HUES6 (cell line): ENCODE measurements around the gene ATP13A3.

Experiments used
- H3K27ac ChIP-seq: 2 replicates; pipeline ENCODE4 v1.7.0; 2013; ENCODE audit warnings: low read depth, mild to moderate bottlenecking, low read length, inconsistent platforms
- H3K27me3 ChIP-seq: 2 replicates; pipeline ENCODE4 v1.6.1; 2013; ENCODE audit warnings: low read length; ENCODE audit not compliant: control insufficient read depth, insufficient read depth
- H3K36me3 ChIP-seq: 2 replicates; pipeline ENCODE4 v1.6.1; 2013; ENCODE audit warnings: low read length; ENCODE audit not compliant: control insufficient read depth, insufficient read depth
- H3K4me1 ChIP-seq: 2 replicates; pipeline ENCODE4 v1.6.1; 2013; ENCODE audit warnings: low read length; ENCODE audit not compliant: control insufficient read depth, insufficient read depth
- H3K4me3 ChIP-seq: 2 replicates; pipeline ENCODE4 v1.5.1; 2013; ENCODE audit warnings: low read depth, low read length
- H3K9ac ChIP-seq: one replicate; pipeline ENCODE4 v1.6.1; 2013; ENCODE audit warnings: mild to moderate bottlenecking, low read length
- H3K9me3 ChIP-seq: 2 replicates; pipeline ENCODE4 v1.6.1; 2013; ENCODE audit warnings: low read depth, low read length; ENCODE audit not compliant: control insufficient read depth, insufficient read depth

ATP13A3 gene

GRCh38 chr3:194369522-194370279 is 117.1 kb downstream of the ATP13A3 start, which contains the start of gene LRRC15:
TSS of gene LRRC15 (minus strand) at chr3:194369743. CDS start at chr3:194361043, 8,700 bp downstream.
- no peaks in the 10 kb centered on the region for H3K9me3 ChIP-seq

GRCh38 chr3:194368918-194369317 is 117.9 kb downstream of the ATP13A3 start:
- H3K36me3 ChIP-seq = no peaks in the 10 kb centered on the region
- no peak overlapping the region for H3K4me3 ChIP-seq
- H3K27ac ChIP-seq = no peak overlapping the region
- H3K27me3 ChIP-seq = peaks cover 10% of the 10 kb centered on the region
- no peak overlapping the region for H3K9ac ChIP-seq
- H3K4me1 ChIP-seq = peaks cover 42% of the 10 kb centered on the region
- no peaks in the 10 kb centered on the region for H3K9me3 ChIP-seq

More at GRCh38 chr3:194369522-194370279, 117.1 kb downstream of the ATP13A3 start, which contains the start of gene LRRC15:
- H3K4me3 ChIP-seq = peak within 1 kb of the TSS; percentile 46; the same call in 1 of the 2 replicates
- peaks cover 41% of the 10 kb centered on the region for H3K4me1 ChIP-seq
- H3K27ac ChIP-seq = no peak within 1 kb of the TSS
- no peaks in the 10 kb centered on the region for H3K36me3 ChIP-seq
- no peak within 1 kb of the TSS for H3K9ac ChIP-seq
- peaks cover 10% of the 10 kb centered on the region for H3K27me3 ChIP-seq

- no peaks in the 10 kb centered on the region for H3K9me3 ChIP-seq
- no peak overlapping the region for H3K9ac ChIP-seq
- no peak overlapping the region for H3K4me3 ChIP-seq
- H3K4me1 ChIP-seq = peaks cover 40% of the 10 kb centered on the region
- H3K27ac ChIP-seq = no peak overlapping the region
- H3K36me3 ChIP-seq = no peaks in the 10 kb centered on the region
- H3K27me3 ChIP-seq = peaks cover 10% of the 10 kb centered on the region
Observed at GRCh38 chr3:194367992-194368841, 118.6 kb downstream of the ATP13A3 start.

- no peaks in the 10 kb centered on the region for H3K36me3 ChIP-seq
- peaks cover 10% of the 10 kb centered on the region for H3K27me3 ChIP-seq
- peaks cover 40% of the 10 kb centered on the region for H3K4me1 ChIP-seq
- H3K4me3 ChIP-seq = no peak overlapping the region
- no peaks in the 10 kb centered on the region for H3K9me3 ChIP-seq
- no peak overlapping the region for H3K27ac ChIP-seq
- H3K9ac ChIP-seq = no peak overlapping the region
Observed at GRCh38 chr3:194365978-194366490, 120.8 kb downstream of the ATP13A3 start.

GRCh38 chr3:194365526-194365925 is 121.3 kb downstream of the ATP13A3 start:
- Histone ChIP-seq H3K9me3 (no peaks in the 10 kb centered on the region), H3K27ac (no peak overlapping the region), H3K4me3 (no peak overlapping the region), H3K9ac (no peak overlapping the region), H3K4me1 (peaks cover 37% of the 10 kb centered on the region), H3K27me3 (peaks cover 10% of the 10 kb centered on the region), H3K36me3 (no peaks in the 10 kb centered on the region)

- Histone ChIP-seq H3K9ac (no peak overlapping the region), H3K36me3 (no peaks in the 10 kb centered on the region), H3K4me1 (peaks cover 30% of the 10 kb centered on the region), H3K9me3 (no peaks in the 10 kb centered on the region), H3K4me3 (no peak overlapping the region), H3K27me3 (peaks cover 10% of the 10 kb centered on the region), H3K27ac (no peak overlapping the region)
Observed at GRCh38 chr3:194364652-194365434, 122.0 kb downstream of the ATP13A3 start.

- peaks cover 8% of the 10 kb centered on the region for H3K27me3 ChIP-seq
- peaks cover 25% of the 10 kb centered on the region for H3K4me1 ChIP-seq
- no peak overlapping the region for H3K4me3 ChIP-seq
- no peaks in the 10 kb centered on the region for H3K36me3 ChIP-seq
- H3K9ac ChIP-seq = no peak overlapping the region
- no peaks in the 10 kb centered on the region for H3K9me3 ChIP-seq
- no peak overlapping the region for H3K27ac ChIP-seq
Observed at GRCh38 chr3:194364314-194364651, 122.5 kb downstream of the ATP13A3 start.

GRCh38 chr3:194360568-194360967 is 126.2 kb downstream of the ATP13A3 start:
- peaks cover 12% of the 10 kb centered on the region; the same call in 1 of the 2 replicates for H3K4me1 ChIP-seq
- no peaks in the 10 kb centered on the region for H3K36me3 ChIP-seq
- H3K9me3 ChIP-seq = no peaks in the 10 kb centered on the region
- no peak overlapping the region for H3K9ac ChIP-seq
- H3K4me3 ChIP-seq = no peak overlapping the region
- H3K27ac ChIP-seq = no peak overlapping the region
- H3K27me3 ChIP-seq = no peaks in the 10 kb centered on the region

- Histone ChIP-seq H3K27ac (no peak overlapping the region), H3K4me1 (no peaks in the 10 kb centered on the region), H3K4me3 (no peak overlapping the region), H3K27me3 (no peaks in the 10 kb centered on the region), H3K9ac (no peak overlapping the region), H3K36me3 (no peaks in the 10 kb centered on the region), H3K9me3 (no peaks in the 10 kb centered on the region)
Observed at GRCh38 chr3:194357681-194358080, 129.1 kb downstream of the ATP13A3 start.

GRCh38 chr3:194355379-194355778 is 131.4 kb downstream of the ATP13A3 start:
- Histone ChIP-seq H3K9me3 (no peaks in the 10 kb centered on the region), H3K36me3 (no peaks in the 10 kb centered on the region), H3K9ac (no peak overlapping the region), H3K27me3 (no peaks in the 10 kb centered on the region), H3K4me1 (no peaks in the 10 kb centered on the region), H3K4me3 (no peak overlapping the region), H3K27ac (no peak overlapping the region)
